Measurements from ENCODE around the gene EYA2.

DNA sequence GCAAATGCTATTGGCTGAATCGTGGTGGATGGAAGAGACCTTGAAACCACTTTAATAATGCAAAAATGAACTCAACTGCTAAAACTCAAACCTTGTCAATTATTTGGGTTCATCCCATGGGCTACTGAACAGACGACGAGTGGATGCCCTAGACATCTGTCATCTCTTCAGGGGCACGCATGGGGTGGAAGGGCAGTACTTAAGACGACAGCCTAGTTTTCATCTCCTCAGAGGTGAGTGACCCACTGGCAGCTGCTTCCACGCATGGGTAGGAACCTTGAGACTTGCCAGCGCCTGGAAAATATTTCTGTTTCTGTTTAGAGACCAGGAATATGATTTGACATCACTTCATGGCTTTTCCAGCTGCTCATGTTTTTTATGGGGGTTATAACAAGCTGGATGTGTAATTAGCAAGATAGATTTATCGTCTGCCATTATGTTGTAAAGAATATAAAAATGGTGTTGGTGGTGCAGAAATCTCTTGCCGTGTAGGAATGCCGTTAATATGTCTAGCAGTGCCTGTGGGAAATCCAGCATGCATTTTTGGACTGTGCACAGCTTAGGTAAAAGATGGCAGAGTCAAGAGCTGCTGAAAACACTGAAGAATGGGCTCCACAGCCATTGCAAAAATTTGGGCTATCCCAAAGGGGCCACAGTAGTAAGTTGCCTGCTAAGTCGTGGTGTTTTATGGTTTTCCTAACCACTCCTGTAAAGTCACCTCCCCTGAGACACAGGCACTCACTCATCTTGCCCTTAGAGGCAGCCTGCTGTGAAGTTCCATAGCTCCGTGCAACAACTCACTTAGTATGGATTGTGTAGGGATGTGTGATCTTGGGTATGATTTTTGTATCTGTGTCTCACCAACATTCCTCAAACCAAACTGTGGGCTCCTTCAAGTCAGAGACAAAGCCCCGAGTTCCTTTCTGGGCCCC lies 203.3 kb downstream of the EYA2 start:
- TF ChIP-seq, protein P1, sequence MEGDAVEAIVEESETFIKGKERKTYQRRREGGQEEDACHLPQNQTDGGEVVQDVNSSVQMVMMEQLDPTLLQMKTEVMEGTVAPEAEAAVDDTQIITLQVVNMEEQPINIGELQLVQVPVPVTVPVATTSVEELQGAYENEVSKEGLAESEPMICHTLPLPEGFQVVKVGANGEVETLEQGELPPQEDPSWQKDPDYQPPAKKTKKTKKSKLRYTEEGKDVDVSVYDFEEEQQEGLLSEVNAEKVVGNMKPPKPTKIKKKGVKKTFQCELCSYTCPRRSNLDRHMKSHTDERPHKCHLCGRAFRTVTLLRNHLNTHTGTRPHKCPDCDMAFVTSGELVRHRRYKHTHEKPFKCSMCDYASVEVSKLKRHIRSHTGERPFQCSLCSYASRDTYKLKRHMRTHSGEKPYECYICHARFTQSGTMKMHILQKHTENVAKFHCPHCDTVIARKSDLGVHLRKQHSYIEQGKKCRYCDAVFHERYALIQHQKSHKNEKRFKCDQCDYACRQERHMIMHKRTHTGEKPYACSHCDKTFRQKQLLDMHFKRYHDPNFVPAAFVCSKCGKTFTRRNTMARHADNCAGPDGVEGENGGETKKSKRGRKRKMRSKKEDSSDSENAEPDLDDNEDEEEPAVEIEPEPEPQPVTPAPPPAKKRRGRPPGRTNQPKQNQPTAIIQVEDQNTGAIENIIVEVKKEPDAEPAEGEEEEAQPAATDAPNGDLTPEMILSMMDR (IDR thresholded peaks at IDR 0.05): no peak
- TF ChIP-seq EZH2 (IDR thresholded peaks at IDR 0.05): no peak
